Stimulated activated CD8-positive, alpha-beta memory T cell treated with anti-CD3 and anti-CD28 coated beads, Interleukin-2, amount 100 ng/mL, for 48 hours (primary cell): ENCODE data around the gene S100A6.
A peak's percentile ranks its signal among the peaks of the same experiment; 100 is the strongest.
"Not testable (repeated sequence)": the region's sequence is repeated elsewhere in the genome, so short reads cannot be mapped to it uniquely, and the experiment has no call there.

Experiments used
- DNase-seq, 2 donors: peaks; one replicate each; pipeline ENCODE4 v3.0.0-alpha.2; 2020; ENCODE audit warnings: low read depth in 2 of 2

Gene S100A6

GRCh38 chr1:153535242-153536011 lies at the start of gene S100A6:
Gene S100A6 (minus strand): TSS chr1:153535991. CDS start chr1:153535339, 652 bp downstream.
- no peak for DNase-seq

- DNase-seq = no peak
Measured at GRCh38 chr1:153585006-153585405, 49.2 kb upstream of the S100A6 start.

GRCh38 chr1:153583976-153584375 lies 48.2 kb upstream of the S100A6 start:
- no peak for DNase-seq

GRCh38 chr1:153583514-153583913 lies 47.7 kb upstream of the S100A6 start:
- not testable (repeated sequence) for DNase-seq

GRCh38 chr1:153582836-153583235 lies 47.0 kb upstream of the S100A6 start:
- not testable (repeated sequence) for DNase-seq

GRCh38 chr1:153578936-153579335 lies 43.1 kb upstream of the S100A6 start:
- no peak for DNase-seq

- no peak for DNase-seq
Measured at GRCh38 chr1:153578490-153578889, 42.7 kb upstream of the S100A6 start.

GRCh38 chr1:153577624-153578051 lies 41.8 kb upstream of the S100A6 start:
- no peak for DNase-seq

- no peak for DNase-seq
Measured at GRCh38 chr1:153577138-153577537, 41.3 kb upstream of the S100A6 start.

GRCh38 chr1:153575497-153575896 lies 39.7 kb upstream of the S100A6 start:
- not testable (repeated sequence) for DNase-seq

GRCh38 chr1:153575081-153575491 lies 39.3 kb upstream of the S100A6 start:
- DNase-seq = not testable (repeated sequence)

GRCh38 chr1:153573351-153573750 lies 37.6 kb upstream of the S100A6 start:
- DNase-seq = no peak

- peak in 1 of 2 donors; percentile 51 for DNase-seq
Measured at GRCh38 chr1:153572569-153573015, 36.8 kb upstream of the S100A6 start.

GRCh38 chr1:153571706-153572105 lies 35.9 kb upstream of the S100A6 start:
- no peak for DNase-seq

GRCh38 chr1:153570874-153571273 lies 35.1 kb upstream of the S100A6 start:
- DNase-seq = no peak

GRCh38 chr1:153569465-153569864 lies 33.7 kb upstream of the S100A6 start:
- DNase-seq = no peak

GRCh38 chr1:153568367-153569099 lies 32.7 kb upstream of the S100A6 start:
- DNase-seq = peak; percentile 68 to 83

GRCh38 chr1:153567621-153568366 lies 32.0 kb upstream of the S100A6 start:
- DNase-seq = peak in 1 of 2 donors; percentile 61

- DNase-seq = peak; percentile 80 to 82
Measured at GRCh38 chr1:153566414-153567371, 30.9 kb upstream of the S100A6 start.

GRCh38 chr1:153565529-153566374 lies 30.0 kb upstream of the S100A6 start, which contains the start of gene S100A2:
Gene S100A2 (minus strand): TSS chr1:153565844. CDS start chr1:153563877, 1,967 bp downstream.
- DNase-seq = peak in 1 of 2 donors; percentile 30
